Activated CD8-positive, alpha-beta T cell treated with anti-CD3 and anti-CD28 coated beads, Interleukin-2, amount 10 ng/mL, durations not matched to agents 7 days and 5 days (primary cell): Measurements from ENCODE around the gene SIVA1. TPM values are rescaled to one million over a fixed set of nuclear protein-coding genes. Genes with fewer than 3 reads are reported as not detected.

Source experiments
- ATAC-seq: fragments of 150-1000 bp; cut with Tn5 transposase; one replicate; pipeline ENCODE4 v1.10.0; 2021; ENCODE audit warnings: moderate library complexity
- CTCF ChIA-PET: fragments of 350-600 bp; sonication (Branson Sonifier 250); formaldehyde crosslinking; loops from one replicate; lab custom pipeline; 2021; ENCODE audit warnings: antibody characterized with exemption; lab: Charles Lee
- POLR2A ChIA-PET: fragments of 350-600 bp; sonication (Branson Sonifier 250); formaldehyde crosslinking; loops from one replicate; lab custom pipeline; 2021; ENCODE audit warnings: antibody characterized with exemption; lab: Charles Lee
- DNase-seq: peaks from one replicate; pipeline ENCODE4 v3.0.0-alpha.2; 2020
- H3K27ac Mint-ChIP-seq: one replicate; pipeline ENCODE4 v1.8.0; 2021; ENCODE audit warnings: mild to moderate bottlenecking, mixed read lengths
- H3K27me3 Mint-ChIP-seq: one replicate; pipeline ENCODE4 v1.8.0; 2021; ENCODE audit warnings: low read depth, mixed read lengths
- H3K36me3 Mint-ChIP-seq: one replicate; pipeline ENCODE4 v1.8.0; 2021; ENCODE audit warnings: low read depth, mixed read lengths
- H3K4me1 Mint-ChIP-seq: one replicate; pipeline ENCODE4 v1.8.0; 2021; ENCODE audit warnings: low read depth, mixed read lengths
- H3K4me3 Mint-ChIP-seq: one replicate; pipeline ENCODE4 v1.8.0; 2021; ENCODE audit warnings: mild to moderate bottlenecking, mixed read lengths
- H3K9me3 Mint-ChIP-seq: one replicate; pipeline ENCODE4 v1.8.0; 2022; ENCODE audit warnings: mixed read lengths; ENCODE audit not compliant: insufficient read depth
- total RNA-seq, 2 experiments: library from RNA; stranded (reverse); gene quantifications; one replicate each; pipeline ENCODE4 v1.2.3, GENCODE V29; 2021

SIVA1 gene
- total RNA-seq, 2 experiments from 2014 or later, result 175 to 186 TPM

GRCh38 chr14:104805941-104806624 is 53.1 kb downstream of the SIVA1 start:
- H3K4me1 Mint-ChIP-seq, result peaks cover 16% of the 10 kb centered on the region
- ATAC-seq (no peak), DNase-seq (no peak)
- no peaks in the 10 kb centered on the region for H3K36me3 Mint-ChIP-seq
- POLR2A ChIA-PET, result no interaction called here
- H3K27ac Mint-ChIP-seq, result no peak overlapping the region
- H3K27me3 Mint-ChIP-seq, result no peaks in the 10 kb centered on the region
- no peak overlapping the region for H3K4me3 Mint-ChIP-seq
- H3K9me3 Mint-ChIP-seq, result no peaks in the 10 kb centered on the region
- CTCF ChIA-PET, result no interaction called here

GRCh38 chr14:104806625-104807465 is 53.9 kb downstream of the SIVA1 start:
- Mint-ChIP-seq H3K4me1 (peaks cover 8% of the 10 kb centered on the region), H3K36me3 (no peaks in the 10 kb centered on the region), H3K9me3 (no peaks in the 10 kb centered on the region), H3K27ac (no peak overlapping the region), H3K27me3 (no peaks in the 10 kb centered on the region), H3K4me3 (no peak overlapping the region)
- ChIA-PET POLR2A (no interaction called here), CTCF (no interaction called here)
- DNase-seq (no peak), ATAC-seq (no peak)

GRCh38 chr14:104808456-104808855 is 55.5 kb downstream of the SIVA1 start:
- Mint-ChIP-seq H3K4me3 (no peak overlapping the region), H3K9me3 (no peaks in the 10 kb centered on the region), H3K36me3 (no peaks in the 10 kb centered on the region), H3K4me1 (peaks cover under 1% of the 10 kb centered on the region), H3K27ac (no peak overlapping the region), H3K27me3 (no peaks in the 10 kb centered on the region)
- DNase-seq (no peak), ATAC-seq (no peak)
- CTCF ChIA-PET, result no interaction called here
- POLR2A ChIA-PET, result no interaction called here

Other genes starting within 250 kb of the SIVA1 start
- not detected for gene C14orf180, start 173.4 kb upstream of the SIVA1 start, total RNA-seq
- gene TMEM179, start 148.4 kb upstream of the SIVA1 start, total RNA-seq, result not detected
- 100 to 1,000 TPM; 155 to 159 TPM for gene INF2, start 63.5 kb upstream of the SIVA1 start, total RNA-seq
- 1 to 10 TPM; 1.8 TPM for gene ADSS1, start 28.9 kb upstream of the SIVA1 start, total RNA-seq
- gene AKT1, start 42.6 kb downstream of the SIVA1 start, total RNA-seq, result 100 to 1,000 TPM; 217 to 222 TPM
- gene ZBTB42, start 48.0 kb downstream of the SIVA1 start, total RNA-seq, result 1 to 10 TPM; 5.3 TPM
- gene CEP170B, start 112.1 kb downstream of the SIVA1 start, total RNA-seq, result 1 to 10 TPM; 2.5 to 2.7 TPM
- not detected for gene PLD4, start 171.7 kb downstream of the SIVA1 start, total RNA-seq
- gene AHNAK2, start 225.2 kb downstream of the SIVA1 start, total RNA-seq, result not detected
- under 1 TPM; 0.55 to 0.95 TPM for gene CLBA1, start 232.6 kb downstream of the SIVA1 start, total RNA-seq